ENCODE data around the gene GPS2.

GPS2 gene

GRCh38 chr17:7289256-7290032, 25.7 kb downstream of the GPS2 start:
- no peaks in the 10 kb centered on the region for H4K20me1 ChIP-seq (ENCODE audit: control insufficient read depth, insufficient read depth, low read depth, low read length)
- H3K27me3 ChIP-seq (ENCODE audit: control insufficient read depth, low read length): peaks cover 71% of the 10 kb centered on the region
- H3K4me3 ChIP-seq (ENCODE audit: low read length): no peak overlapping the region
- H3K9me2 ChIP-seq (replicated peaks; ENCODE audit: control insufficient read depth, low read length): no peaks in the 10 kb centered on the region
- no peaks in the 10 kb centered on the region for H3K9me3 ChIP-seq (ENCODE audit: control insufficient read depth, insufficient read depth, low read length)
- no peaks in the 10 kb centered on the region for H3K79me2 ChIP-seq (ENCODE audit: control insufficient read depth, low read length)
- no peak overlapping the region for H3K4me2 ChIP-seq (ENCODE audit: low read length)
- 0 out of 2 replicates have a peak, but pooled peaks cover 2% of the 10 kb centered on the region for H3F3A ChIP-seq (ENCODE audit: control insufficient read depth, insufficient read depth)
- peaks cover 4% of the 10 kb centered on the region; the same call in 1 of the 2 replicates for H3K4me1 ChIP-seq (ENCODE audit: control insufficient read depth, low read length)
- no peaks in the 10 kb centered on the region for H3K36me3 ChIP-seq (ENCODE audit: control insufficient read depth, low read length)
- no peak for TF ChIP-seq EZH2phosphoT487 (IDR thresholded peaks at IDR 0.05; ENCODE audit: borderline replicate concordance, low read length)
- TF ChIP-seq, protein P1, sequence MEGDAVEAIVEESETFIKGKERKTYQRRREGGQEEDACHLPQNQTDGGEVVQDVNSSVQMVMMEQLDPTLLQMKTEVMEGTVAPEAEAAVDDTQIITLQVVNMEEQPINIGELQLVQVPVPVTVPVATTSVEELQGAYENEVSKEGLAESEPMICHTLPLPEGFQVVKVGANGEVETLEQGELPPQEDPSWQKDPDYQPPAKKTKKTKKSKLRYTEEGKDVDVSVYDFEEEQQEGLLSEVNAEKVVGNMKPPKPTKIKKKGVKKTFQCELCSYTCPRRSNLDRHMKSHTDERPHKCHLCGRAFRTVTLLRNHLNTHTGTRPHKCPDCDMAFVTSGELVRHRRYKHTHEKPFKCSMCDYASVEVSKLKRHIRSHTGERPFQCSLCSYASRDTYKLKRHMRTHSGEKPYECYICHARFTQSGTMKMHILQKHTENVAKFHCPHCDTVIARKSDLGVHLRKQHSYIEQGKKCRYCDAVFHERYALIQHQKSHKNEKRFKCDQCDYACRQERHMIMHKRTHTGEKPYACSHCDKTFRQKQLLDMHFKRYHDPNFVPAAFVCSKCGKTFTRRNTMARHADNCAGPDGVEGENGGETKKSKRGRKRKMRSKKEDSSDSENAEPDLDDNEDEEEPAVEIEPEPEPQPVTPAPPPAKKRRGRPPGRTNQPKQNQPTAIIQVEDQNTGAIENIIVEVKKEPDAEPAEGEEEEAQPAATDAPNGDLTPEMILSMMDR (IDR thresholded peaks at IDR 0.05; ENCODE audit: low read depth, low read length, poor library complexity, severe bottlenecking): no peak
- H3K27ac ChIP-seq (ENCODE audit: low read depth, low read length): no peak overlapping the region

GRCh38 chr17:7285679-7286078, 29.5 kb downstream of the GPS2 start:
- TF ChIP-seq, protein P1 (IDR thresholded peaks at IDR 0.05; ENCODE audit: low read depth, low read length, poor library complexity, severe bottlenecking): no peak
- TF ChIP-seq EZH2phosphoT487 (IDR thresholded peaks at IDR 0.05; ENCODE audit: borderline replicate concordance, low read length): no peak
- Histone ChIP-seq H3K27me3 (ENCODE audit: control insufficient read depth, low read length) (peaks cover 53% of the 10 kb centered on the region), H3K27ac (ENCODE audit: low read depth, low read length) (no peak overlapping the region), H3K4me2 (ENCODE audit: low read length) (no peak overlapping the region), H3K4me3 (ENCODE audit: low read length) (no peak overlapping the region), H3F3A (ENCODE audit: control insufficient read depth, insufficient read depth) (peaks cover 3% of the 10 kb centered on the region; the same call in 1 of the 2 replicates), H3K36me3 (ENCODE audit: control insufficient read depth, low read length) (no peaks in the 10 kb centered on the region), H3K79me2 (ENCODE audit: control insufficient read depth, low read length) (no peaks in the 10 kb centered on the region), H3K9me3 (ENCODE audit: control insufficient read depth, insufficient read depth, low read length) (no peaks in the 10 kb centered on the region), H4K20me1 (ENCODE audit: control insufficient read depth, insufficient read depth, low read depth, low read length) (no peaks in the 10 kb centered on the region), H3K4me1 (ENCODE audit: control insufficient read depth, low read length) (peaks cover 23% of the 10 kb centered on the region), H3K9me2 (replicated peaks; ENCODE audit: control insufficient read depth, low read length) (no peaks in the 10 kb centered on the region)

DNA sequence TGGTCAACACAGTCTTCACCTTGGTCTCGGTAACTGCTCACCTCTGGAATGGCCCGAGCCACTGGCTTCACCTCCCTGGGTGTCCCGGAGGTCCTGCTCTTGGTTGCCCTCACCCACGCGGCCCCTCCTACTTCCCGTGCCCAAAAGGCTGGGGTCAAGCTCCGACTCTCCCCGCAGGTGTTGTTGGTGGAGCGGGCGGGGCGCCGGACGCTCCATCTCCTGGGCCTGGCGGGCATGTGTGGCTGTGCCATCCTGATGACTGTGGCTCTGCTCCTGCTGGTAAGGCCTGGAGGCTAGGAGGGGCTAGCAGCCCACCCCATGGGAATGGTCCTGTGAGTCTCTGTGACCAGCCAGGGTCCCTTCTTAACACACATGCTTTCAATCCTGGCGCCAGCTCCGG, 30.2 kb downstream of the GPS2 start:
- Histone ChIP-seq H3K9me2 (replicated peaks; ENCODE audit: control insufficient read depth, low read length) (no peaks in the 10 kb centered on the region), H3K4me2 (ENCODE audit: low read length) (no peak overlapping the region), H3K27me3 (ENCODE audit: control insufficient read depth, low read length) (peaks cover 51% of the 10 kb centered on the region), H3K79me2 (ENCODE audit: control insufficient read depth, low read length) (no peaks in the 10 kb centered on the region), H3K36me3 (ENCODE audit: control insufficient read depth, low read length) (no peaks in the 10 kb centered on the region), H3K9me3 (ENCODE audit: control insufficient read depth, insufficient read depth, low read length) (no peaks in the 10 kb centered on the region), H3K4me1 (ENCODE audit: control insufficient read depth, low read length) (peaks cover 31% of the 10 kb centered on the region), H3F3A (ENCODE audit: control insufficient read depth, insufficient read depth) (peaks cover 3% of the 10 kb centered on the region; the same call in 1 of the 2 replicates), H4K20me1 (ENCODE audit: control insufficient read depth, insufficient read depth, low read depth, low read length) (no peaks in the 10 kb centered on the region), H3K27ac (ENCODE audit: low read depth, low read length) (no peak overlapping the region), H3K4me3 (ENCODE audit: low read length) (no peak overlapping the region)
- TF ChIP-seq EZH2phosphoT487 (IDR thresholded peaks at IDR 0.05; ENCODE audit: borderline replicate concordance, low read length): no peak
- TF ChIP-seq, protein P1 (IDR thresholded peaks at IDR 0.05; ENCODE audit: low read depth, low read length, poor library complexity, severe bottlenecking): no peak
